ENCODE data around the gene MAGI2.

Gene MAGI2

GRCh38 chr7:78489476-78490240, 963.8 kb downstream of the MAGI2 start:
- peak; percentile 30 for DNase-seq (ENCODE audit: low spot score)

DNA sequence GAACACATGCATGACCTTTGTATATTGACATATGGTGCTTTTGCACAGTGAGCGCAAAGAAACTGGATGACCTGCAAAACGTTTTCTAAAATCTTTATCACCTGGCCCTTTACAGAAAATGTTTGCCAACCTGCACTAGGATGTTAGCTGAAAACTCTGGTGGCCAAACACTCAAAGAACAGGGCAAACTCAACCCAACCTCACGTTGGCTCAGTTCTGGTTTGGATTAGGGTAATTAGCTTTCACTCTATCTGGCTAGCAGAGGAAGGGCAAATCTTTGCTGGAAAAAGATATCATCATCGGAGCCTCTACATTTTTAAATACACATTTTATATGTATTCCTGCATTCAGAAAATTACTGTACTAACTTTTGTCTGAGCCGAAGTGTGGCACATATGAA, 966.0 kb downstream of the MAGI2 start:
- no peak for DNase-seq (ENCODE audit: low spot score)

GRCh38 chr7:78479348-78479747, 974.1 kb downstream of the MAGI2 start:
- DNase-seq (ENCODE audit: low spot score), result peak; percentile 12

GRCh38 chr7:78476851-78477405, 976.5 kb downstream of the MAGI2 start:
- no peak for DNase-seq (ENCODE audit: low spot score)

DNA sequence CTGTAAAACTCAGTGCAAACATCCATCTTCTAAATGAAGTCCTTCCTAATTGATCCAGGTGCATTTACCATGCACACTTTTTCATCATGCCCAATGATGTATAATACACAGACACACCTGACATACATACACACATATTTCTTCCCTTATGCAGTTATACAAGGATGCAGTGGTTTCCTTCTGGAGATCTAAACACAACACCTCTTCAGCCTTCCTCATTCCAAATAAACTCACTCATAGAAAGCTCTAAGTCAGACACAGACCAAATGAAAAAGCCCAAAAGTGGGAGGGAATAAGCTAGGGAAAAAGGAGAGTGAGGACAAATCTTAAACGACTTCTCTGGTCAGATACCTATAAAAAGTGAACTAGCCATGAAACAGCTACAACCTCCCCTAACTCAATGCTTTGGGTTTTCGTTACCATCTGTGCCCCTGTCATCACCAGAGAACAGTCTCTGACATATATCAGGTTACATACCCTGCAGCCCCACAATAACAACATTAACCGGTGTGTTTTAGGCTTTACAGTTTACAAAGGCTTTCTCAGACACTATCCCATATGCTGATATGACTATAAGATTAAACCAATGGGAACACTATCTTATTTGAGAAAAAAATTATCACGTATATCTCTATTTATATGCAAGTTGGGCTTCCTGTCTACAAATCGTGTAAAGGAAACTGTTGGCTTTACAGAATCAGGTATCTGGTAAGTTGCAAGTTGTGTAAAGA, 979.7 kb downstream of the MAGI2 start:
- DNase-seq (ENCODE audit: low spot score), result no peak

GRCh38 chr7:78473021-78473420, 980.4 kb downstream of the MAGI2 start:
- peak; percentile 12 for DNase-seq (ENCODE audit: low spot score)

DNA sequence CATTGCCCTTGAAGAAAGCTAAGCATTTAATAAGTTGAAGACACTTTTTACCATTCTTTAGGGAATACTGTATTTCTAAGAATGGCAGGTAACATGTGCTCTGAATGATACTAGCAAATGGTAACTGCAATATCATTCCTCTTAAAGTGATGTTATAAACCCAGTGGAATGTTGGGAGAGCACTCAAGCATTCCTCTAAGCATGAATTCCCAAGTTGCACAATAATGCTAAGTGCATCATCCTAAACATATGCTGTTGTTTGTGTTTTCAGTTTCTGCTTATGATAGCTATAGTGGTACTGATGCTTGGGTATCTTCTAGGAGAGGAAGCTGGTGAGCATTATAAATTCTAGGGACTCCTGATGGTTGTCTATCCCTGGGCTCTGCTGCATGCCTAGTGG, 980.9 kb downstream of the MAGI2 start:
- DNase-seq (ENCODE audit: low spot score), result peak; percentile 64

DNA sequence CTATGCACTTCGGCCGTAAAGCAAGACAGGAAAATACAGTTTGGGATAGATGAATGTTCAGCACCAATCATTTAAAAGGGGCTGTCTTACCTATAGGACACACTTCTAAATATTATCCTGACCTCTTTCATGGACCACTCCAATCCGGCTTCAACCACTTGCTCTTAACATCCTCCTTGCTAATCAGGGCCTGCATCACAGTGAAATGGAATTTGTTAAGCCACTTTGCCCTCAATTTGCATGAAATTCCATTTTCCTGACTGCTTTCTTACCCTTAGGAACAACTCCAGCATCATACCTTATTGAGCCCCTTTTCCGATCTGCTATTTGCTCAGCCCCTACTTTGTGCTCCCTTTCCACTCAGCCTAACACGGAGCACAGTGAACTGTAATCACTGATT, 987.6 kb downstream of the MAGI2 start:
- no peak for DNase-seq (ENCODE audit: low spot score)

DNA sequence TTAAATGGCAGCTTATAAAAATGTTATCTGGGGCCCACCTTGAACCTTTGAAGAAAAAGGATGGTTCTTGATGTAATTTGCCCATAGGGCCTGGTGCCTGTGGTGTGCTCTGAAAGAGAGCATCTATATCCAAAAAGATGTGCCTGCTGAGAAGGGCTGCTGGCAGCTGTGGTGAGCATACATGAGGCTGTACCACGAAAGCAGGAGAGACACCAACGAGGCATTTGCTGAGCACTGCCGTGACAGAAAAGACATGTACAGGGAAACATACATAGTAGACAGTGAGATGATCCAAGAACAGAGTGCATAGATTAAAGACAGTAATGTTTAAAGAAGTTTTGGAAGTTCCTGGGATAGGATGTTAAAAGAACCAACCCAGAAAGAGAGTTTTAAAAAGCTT, 990.4 kb downstream of the MAGI2 start:
- no peak for DNase-seq (ENCODE audit: low spot score)

DNA sequence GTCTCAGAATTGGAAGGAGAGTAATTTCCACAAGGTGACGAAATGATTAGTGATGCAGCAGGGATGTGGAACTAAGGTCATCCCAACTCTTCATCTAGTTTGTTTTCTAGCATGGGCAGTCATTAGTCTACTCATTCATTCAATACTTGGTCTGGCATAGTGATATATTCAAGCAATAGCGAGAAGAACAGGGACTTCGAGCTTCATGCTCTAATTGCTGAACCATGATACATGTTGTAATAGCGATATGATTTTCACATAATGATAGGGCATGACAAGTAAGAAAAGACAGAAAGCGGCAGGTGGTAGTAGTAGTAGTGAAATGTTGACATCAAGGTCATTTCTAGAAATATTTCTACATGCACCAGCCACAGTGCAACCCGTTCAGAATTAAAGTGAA, 1002.8 kb downstream of the MAGI2 start:
- DNase-seq (ENCODE audit: low spot score), result no peak

- DNase-seq (ENCODE audit: low spot score), result no peak
These were observed 1004.6 kb downstream of the MAGI2 start for GRCh38 chr7:78448911-78449310.

- DNase-seq (ENCODE audit: low spot score), result no peak
These were observed 1009.2 kb downstream of the MAGI2 start for GRCh38 chr7:78444267-78444666.

GRCh38 chr7:78443811-78444210, 1009.7 kb downstream of the MAGI2 start:
- DNase-seq (ENCODE audit: low spot score), result no peak

DNA sequence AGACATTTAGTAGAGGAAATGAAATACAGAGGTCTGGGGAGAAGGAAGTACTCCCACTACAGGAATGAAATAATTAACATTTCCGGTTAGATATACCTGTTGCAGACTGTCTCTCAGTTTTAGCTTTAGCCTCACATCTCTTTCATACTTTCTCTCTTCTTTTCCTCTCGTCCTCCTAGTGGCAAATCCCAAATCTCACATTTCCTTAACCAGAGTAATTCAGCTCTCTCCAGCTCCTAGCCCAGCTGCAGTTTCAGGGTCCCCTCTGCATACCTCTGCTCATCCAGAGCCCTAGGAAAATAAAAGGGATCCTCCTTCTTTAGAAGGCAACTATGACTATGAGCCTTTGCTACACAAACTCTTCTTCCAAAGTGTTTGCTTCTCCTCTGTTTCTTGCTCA, 1011.7 kb downstream of the MAGI2 start:
- DNase-seq (ENCODE audit: low spot score), result no peak

DNA sequence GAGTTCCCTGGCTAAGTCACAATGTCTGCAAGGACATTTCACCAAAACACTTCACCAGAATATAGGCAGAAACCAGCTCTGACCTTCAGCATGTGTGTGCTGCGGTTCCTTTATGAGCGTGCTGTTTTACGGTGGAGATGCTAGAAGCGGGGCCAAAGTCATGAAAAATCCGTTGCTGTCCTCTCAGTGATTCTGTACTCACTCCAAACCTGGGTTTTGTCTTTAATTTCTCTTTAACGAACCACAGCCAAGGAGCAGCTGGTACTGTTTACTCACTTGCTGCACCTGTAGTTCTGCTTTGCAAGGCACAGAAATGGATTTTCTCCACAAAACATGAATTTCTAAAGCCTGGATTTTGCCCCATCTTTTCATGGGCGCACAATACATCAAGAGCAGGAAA, 1015.0 kb downstream of the MAGI2 start:
- no peak for DNase-seq (ENCODE audit: low spot score)

DNA sequence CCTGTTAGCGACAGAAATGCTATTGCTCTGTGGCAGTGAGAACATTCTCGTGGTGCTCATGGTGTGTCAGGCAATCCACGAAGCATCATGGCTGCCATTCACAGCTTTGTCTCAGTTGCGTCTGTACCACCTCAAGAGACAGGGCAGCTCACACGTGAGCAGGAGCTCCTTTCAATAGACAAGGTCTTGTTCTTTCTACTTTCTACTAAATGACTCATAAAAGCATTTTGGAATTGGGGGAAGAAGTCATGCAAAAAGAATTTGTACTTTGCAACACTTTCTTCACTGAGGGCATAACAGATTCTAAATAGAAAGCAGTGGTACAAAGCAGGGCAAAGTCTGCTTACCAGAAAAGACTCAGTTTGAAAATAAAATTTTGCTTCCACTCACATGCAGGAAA, 1016.3 kb downstream of the MAGI2 start:
- DNase-seq (ENCODE audit: low spot score), result peak; percentile 79

GRCh38 chr7:78435355-78435754, 1018.1 kb downstream of the MAGI2 start:
- DNase-seq (ENCODE audit: low spot score), result peak; percentile 7

- no peak for DNase-seq (ENCODE audit: low spot score)
These were observed 1019.2 kb downstream of the MAGI2 start for GRCh38 chr7:78434281-78434680.

DNA sequence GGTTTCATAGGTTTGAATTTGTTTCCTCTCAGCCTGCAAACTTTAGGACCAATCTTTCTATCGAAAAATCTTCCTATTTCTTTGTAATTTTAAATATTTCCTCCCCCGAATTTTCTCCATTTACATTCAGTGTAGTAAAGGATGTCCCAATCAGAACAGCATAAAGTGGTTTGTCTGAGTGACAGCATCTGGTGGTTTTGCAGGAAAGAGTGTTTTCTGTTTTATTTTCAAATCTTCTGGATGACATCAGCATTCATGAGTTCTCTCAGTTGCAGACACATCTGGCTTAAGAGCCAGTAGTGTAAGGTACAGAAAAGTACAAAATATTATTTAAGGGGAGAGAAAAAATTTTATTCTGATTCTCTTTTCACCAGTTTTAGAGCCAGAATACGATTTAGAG, 1020.0 kb downstream of the MAGI2 start:
- DNase-seq (ENCODE audit: low spot score), result no peak

GRCh38 chr7:78429878-78430277, 1023.6 kb downstream of the MAGI2 start:
- no peak for DNase-seq (ENCODE audit: low spot score)

- DNase-seq (ENCODE audit: low spot score), result no peak
These were observed 1026.3 kb downstream of the MAGI2 start for GRCh38 chr7:78427209-78427608.

DNA sequence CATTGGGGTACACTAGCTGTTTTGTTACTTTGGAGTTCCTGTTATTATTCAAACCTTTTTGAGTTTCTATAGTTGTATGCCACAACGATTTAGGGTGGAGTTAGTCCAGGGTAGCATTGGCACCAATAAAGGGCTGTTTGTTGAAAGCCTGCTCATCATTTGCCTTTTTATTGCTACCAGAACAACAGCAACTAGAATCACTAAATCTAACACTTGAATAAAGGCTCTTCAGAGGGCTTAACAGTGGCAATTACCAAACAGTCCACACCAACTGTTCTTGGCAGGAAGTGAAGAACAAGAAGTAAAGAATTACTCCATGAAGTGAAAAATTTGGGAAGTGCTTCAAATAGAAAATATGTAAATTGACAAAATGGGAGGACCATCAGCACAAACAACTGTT, 1033.5 kb downstream of the MAGI2 start:
- DNase-seq (ENCODE audit: low spot score), result no peak

GRCh38 chr7:78417180-78417853, 1036.2 kb downstream of the MAGI2 start:
- no peak for DNase-seq (ENCODE audit: low spot score)

All from AG20443 (cell line).